Heart left ventricle (tissue), 16 donors: Measurements from ENCODE around the gene TBCK. TPM values are rescaled to one million over a fixed set of nuclear protein-coding genes. Genes with fewer than 3 reads are reported as not detected.

Experiments
- ATAC-seq, 4 donors: fragments of 200-7000 bp; cut with Tn5 transposase; one replicate each; pipeline ENCODE4 v1.9.1; 2020 to 2022; ENCODE audit warnings: moderate library complexity in 4 of 4, mild to moderate bottlenecking in 3 of 4, moderate number of reproducible peaks in 1 of 4
- DNase-seq, 5 donors: peaks; one replicate each; pipeline ENCODE4 v3.0.0-alpha.2; 2020
- H3K27ac ChIP-seq, 12 donors: fragments of 200-600 bp; sonication (generic) in 4 of 12; one replicate each; pipeline versions ENCODE4 v1.5.0 to v1.8.0; 2016 to 2022; ENCODE audit warnings: mild to moderate bottlenecking in 2 of 12
- H3K27me3 ChIP-seq, 9 donors: fragments of 200-600 bp; sonication (generic) in 2 of 9; one replicate each; pipeline versions ENCODE4 v1.5.1 to v1.8.0; 2016 to 2022; ENCODE audit warnings: mild to moderate bottlenecking in 3 of 9
- H3K36me3 ChIP-seq, 9 donors: fragments of 200-600 bp; sonication (generic) in 2 of 9; one replicate each; pipeline versions ENCODE4 v1.5.0 to v1.8.0; 2018 to 2022; ENCODE audit warnings: mild to moderate bottlenecking in 2 of 9
- H3K4me1 ChIP-seq, 12 donors: fragments of 200-600 bp; sonication (generic) in 4 of 12; one replicate each; pipeline versions ENCODE4 v1.5.0 to v1.8.0; 2016 to 2022; ENCODE audit warnings: mild to moderate bottlenecking in 3 of 12
- H3K4me3 ChIP-seq, 12 donors: fragments of 200-600 bp; sonication (generic) in 4 of 12; one replicate each; pipeline versions ENCODE4 v1.5.0 to v1.8.0; 2017 to 2022; ENCODE audit warnings: mild to moderate bottlenecking in 9 of 12, moderate library complexity in 4 of 12
- H3K9me3 ChIP-seq, 12 donors: fragments of 200-600 bp; sonication (generic) in 4 of 12; one replicate each; pipeline versions ENCODE4 v1.5.0 to v1.8.0; 2016 to 2022; ENCODE audit warnings: mild to moderate bottlenecking in 1 of 12
- POLR2A ChIP-seq, 2 donors: fragments of 450-650 bp; IDR thresholded peaks; one replicate each; pipeline ENCODE4 v1.6.1; 2017; ENCODE audit warnings: antibody characterized with exemption in 2 of 2, mild to moderate bottlenecking in 2 of 2, moderate library complexity in 2 of 2
- WGBS, 4 donors: extraction: QIAGEN DNeasy Blood & Tissue Kit in 2 of 4; methylation state at CpG; one replicate each; pipeline versions ENCODE4 v1.1.5 to v1.1.7; 2013 to 2018; 5-methylcytosine and 5-hydroxymethylcytosine counted together
- intact Hi-C, 10 donors: fragments of 100-400 bp; cut with DNase I; formaldehyde crosslinking; loops; one replicate each; pipeline versions ENCODE4 v1.11.1 to v1.14.2; 2022
- polyA plus RNA-seq, 2 donors: library from polyadenylated mRNA; stranded (reverse); fragments of 200-250 nt; gene quantifications; one replicate each; pipeline ENCODE4 v1.2.3, GENCODE V29; 2013
- total RNA-seq, 9 donors: library from RNA; depleted of rRNA in 2 of 9; stranded (reverse); fragments of >200 nt in 2 of 9; fragmentation: NEBNext Ultra II Directional in 3 of 9; extraction: Animal tissue kit (Norgen Biotek cat#: 25700) in 3 of 9; gene quantifications; one replicate each; pipeline versions ENCODE4 v1.1.0 to v1.2.4, GENCODE V29; 2016 to 2023
- TF ChIP-seq, protein P1 (sequence below), 12 donors: fragments of 200-600 bp; sonication (generic) in 4 of 12; IDR thresholded peaks; one replicate each; pipeline versions ENCODE4 v1.5.0 to v1.8.0; 2018 to 2022; ENCODE audit warnings: antibody characterized with exemption in 12 of 12, mild to moderate bottlenecking in 5 of 12
- donor health status: ischemic (EF 13 %, LVEDD 7.1; RV severe dilation, severe dysfunction).
- donor health status: healthy with polysubstance abuse.
- donor health status: DM: no; HTN: yes; CAD: no.
- donor health status: DM: no; HTN: no; CAD: no.
- donor health status: ischemic (EF 25% LVEDD 6.9; RV normal size, moderate dysfunction).
- donor health status: ischemic (EF 25% LVEDD 5.7; RV mildly dilated, moderate dysfunction).
- donor health status: healthy.
- donor health status: DM: yes; HTN: yes; CAD: no.
- donor health status: ischemic (EF 35%, LVEDD 5.7; RV mildly dilated, moderate dysfunction).
- donor health status: nonischemic (EF 11% LVEDD 7.7; RV severe dilation, severe dysfunction).
- donor health status: DM: yes; HTN: yes; CAD: no.
- donor health status: PGD.
- donor health status: ischemic (EF 29% LVEDD 5.4; RV normal size, mild dysfunction).
- donor health status: nonischemic (EF 23%, LVEDD 6.1; RV moderate dilation, normal function).

TBCK gene
- total and polyA plus RNA-seq, 11 donors = 5.0 to 27.1 (median 14.6) TPM

DNA sequence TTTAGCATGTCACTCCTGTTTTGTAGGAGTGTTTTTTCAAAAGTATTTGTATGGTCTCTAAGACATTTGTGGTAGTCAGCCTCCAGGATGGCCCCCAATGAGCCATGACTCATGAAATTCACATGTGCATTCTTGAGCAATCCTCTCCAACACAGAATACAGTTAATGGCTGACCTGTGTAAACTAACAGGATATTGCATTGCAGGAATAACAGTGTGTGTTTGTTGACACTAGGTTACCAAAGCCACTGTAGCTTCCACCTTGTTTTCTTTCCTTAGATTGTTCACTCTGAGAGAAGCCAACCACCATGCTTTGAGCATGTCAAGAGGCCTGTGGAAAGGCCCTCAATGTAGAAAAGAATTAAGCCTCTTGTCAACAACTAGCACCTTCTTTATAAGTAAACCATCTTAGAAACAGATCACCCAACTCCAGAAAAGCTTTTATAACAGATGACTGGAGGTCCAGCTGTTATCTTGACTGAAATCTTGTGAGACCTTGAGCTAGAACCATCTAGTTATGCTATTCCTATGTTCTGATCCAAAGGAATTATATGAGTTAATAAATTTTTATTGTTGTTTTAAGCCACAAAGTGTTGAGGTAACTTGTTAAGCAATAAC is 28.5 kb downstream of the TBCK start:
- DNase-seq = no peak
- no peak overlapping the region for H3K4me3 ChIP-seq
- no peak for ATAC-seq
- no peaks in the 10 kb centered on the region for H3K27me3 ChIP-seq
- no peak overlapping the region for H3K27ac ChIP-seq
- H3K4me1 ChIP-seq = peaks cover 0 to 8% (median 0%) of the 10 kb centered on the region in 12 donors
- TF ChIP-seq, protein P1, sequence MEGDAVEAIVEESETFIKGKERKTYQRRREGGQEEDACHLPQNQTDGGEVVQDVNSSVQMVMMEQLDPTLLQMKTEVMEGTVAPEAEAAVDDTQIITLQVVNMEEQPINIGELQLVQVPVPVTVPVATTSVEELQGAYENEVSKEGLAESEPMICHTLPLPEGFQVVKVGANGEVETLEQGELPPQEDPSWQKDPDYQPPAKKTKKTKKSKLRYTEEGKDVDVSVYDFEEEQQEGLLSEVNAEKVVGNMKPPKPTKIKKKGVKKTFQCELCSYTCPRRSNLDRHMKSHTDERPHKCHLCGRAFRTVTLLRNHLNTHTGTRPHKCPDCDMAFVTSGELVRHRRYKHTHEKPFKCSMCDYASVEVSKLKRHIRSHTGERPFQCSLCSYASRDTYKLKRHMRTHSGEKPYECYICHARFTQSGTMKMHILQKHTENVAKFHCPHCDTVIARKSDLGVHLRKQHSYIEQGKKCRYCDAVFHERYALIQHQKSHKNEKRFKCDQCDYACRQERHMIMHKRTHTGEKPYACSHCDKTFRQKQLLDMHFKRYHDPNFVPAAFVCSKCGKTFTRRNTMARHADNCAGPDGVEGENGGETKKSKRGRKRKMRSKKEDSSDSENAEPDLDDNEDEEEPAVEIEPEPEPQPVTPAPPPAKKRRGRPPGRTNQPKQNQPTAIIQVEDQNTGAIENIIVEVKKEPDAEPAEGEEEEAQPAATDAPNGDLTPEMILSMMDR (IDR thresholded peaks at IDR 0.05) = no peak
- TF ChIP-seq POLR2A (IDR thresholded peaks at IDR 0.05) = no peak
- peaks cover 0 to 41% (median 31%) of the 10 kb centered on the region in 9 donors for H3K36me3 ChIP-seq
- H3K9me3 ChIP-seq = no peaks in the 10 kb centered on the region
- intact Hi-C loops = no loop called here

DNA sequence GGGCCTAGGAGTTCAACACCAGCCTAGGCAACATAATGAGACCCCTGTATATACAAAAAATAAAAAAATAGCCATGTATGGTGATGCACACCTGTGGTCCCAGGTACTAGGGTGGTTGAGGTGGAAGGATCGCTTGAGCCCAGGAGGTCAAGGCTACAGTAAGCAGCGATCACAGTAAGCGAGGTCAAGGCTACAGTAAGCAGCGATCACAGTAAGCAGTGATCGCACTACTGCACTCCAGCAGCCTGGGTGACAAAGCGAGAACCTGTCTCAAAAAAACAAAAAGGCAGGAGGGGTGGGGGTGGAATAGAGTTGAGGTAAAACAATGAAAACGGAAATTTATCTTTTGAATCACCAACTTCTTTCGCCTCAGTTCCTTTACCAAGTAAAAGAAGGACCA is 29.4 kb downstream of the TBCK start:
- Histone ChIP-seq H3K4me1 (peaks cover 0 to 9% (median 0%) of the 10 kb centered on the region in 12 donors), H3K36me3 (peaks cover 0 to 35% (median 24%) of the 10 kb centered on the region in 9 donors), H3K4me3 (no peak overlapping the region), H3K27ac (no peak overlapping the region), H3K27me3 (no peaks in the 10 kb centered on the region), H3K9me3 (no peaks in the 10 kb centered on the region)
- WGBS, 4 donors = 92 to 98% (median 96%) methylated on average over 8 of the region's 8 CpGs
- TF ChIP-seq, protein P1 (IDR thresholded peaks at IDR 0.05) = no peak
- no peak for TF ChIP-seq POLR2A (IDR thresholded peaks at IDR 0.05)
- intact Hi-C loops = no loop called here
- DNase-seq = no peak
- ATAC-seq = no peak

DNA sequence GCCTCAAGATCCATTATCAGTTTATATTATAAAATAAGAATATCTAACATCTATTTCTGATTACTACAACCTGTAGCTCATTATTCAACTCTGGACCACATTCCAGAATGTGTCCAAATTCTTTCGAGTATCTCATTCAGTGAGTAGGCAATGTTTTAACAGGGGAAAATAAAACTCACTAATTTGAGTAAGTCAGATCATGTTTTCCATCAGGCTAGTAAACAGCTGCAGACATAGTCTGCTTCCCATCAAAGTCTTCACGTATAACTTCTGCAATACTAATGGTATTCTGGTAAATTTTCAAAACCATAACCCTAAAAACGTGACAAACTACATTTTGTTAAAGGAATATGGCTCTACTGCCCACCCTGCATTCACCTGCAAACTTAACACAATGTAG is 31.8 kb downstream of the TBCK start:
- whole genome bisulfite sequencing, 4 donors = 70 to 74% (median 73%) methylated on average over 3 of the region's 3 CpGs
- Histone ChIP-seq H3K27me3 (no peaks in the 10 kb centered on the region), H3K4me3 (no peak overlapping the region), H3K4me1 (peaks cover 0 to 9% (median 0%) of the 10 kb centered on the region in 12 donors), H3K36me3 (peaks cover 0 to 16% (median 11%) of the 10 kb centered on the region in 9 donors), H3K9me3 (no peaks in the 10 kb centered on the region), H3K27ac (no peak overlapping the region)
- intact Hi-C loops = no loop called here
- DNase-seq = no peak
- no peak for ATAC-seq
- TF ChIP-seq POLR2A (IDR thresholded peaks at IDR 0.05) = no peak
- TF ChIP-seq, protein P1 (IDR thresholded peaks at IDR 0.05) = no peak

DNA sequence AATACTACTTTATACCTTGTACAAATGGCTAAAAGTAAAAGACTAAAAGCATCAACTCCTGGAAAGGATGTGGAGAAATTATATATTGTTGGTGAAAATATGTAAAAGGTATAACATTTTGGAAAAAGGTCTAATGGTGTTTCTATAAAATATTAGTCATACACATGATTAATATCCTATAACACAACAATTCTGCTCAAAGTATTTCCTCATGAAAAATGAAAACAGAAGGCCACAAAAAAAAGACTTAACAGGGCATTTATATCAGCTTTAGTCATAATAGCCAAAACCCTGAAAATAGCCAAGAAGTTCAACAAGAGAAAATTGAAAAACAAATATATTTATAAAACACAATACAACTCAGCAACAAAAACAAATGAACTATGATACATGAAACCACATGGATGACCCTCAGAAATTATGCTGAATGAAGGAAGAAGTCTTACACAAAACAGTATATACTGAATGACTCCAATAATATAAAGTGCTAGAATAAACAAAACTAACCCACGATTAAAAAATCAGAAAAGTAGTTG is 38.8 kb downstream of the TBCK start:
- 76 to 87% (median 82%) methylated on average over 1 of the region's 1 CpG for WGBS, 4 donors
- DNase-seq = no peak

More for the DNA sequence above, 38.8 kb downstream of the TBCK start:
- Histone ChIP-seq H3K4me3 (no peak overlapping the region), H3K27ac (no peak overlapping the region), H3K4me1 (no peaks in the 10 kb centered on the region), H3K27me3 (no peaks in the 10 kb centered on the region), H3K36me3 (peaks cover 0 to 4% (median 0%) of the 10 kb centered on the region in 9 donors), H3K9me3 (no peaks in the 10 kb centered on the region)
- no peak for ATAC-seq
- intact Hi-C loops = no loop called here
- TF ChIP-seq, protein P1 (IDR thresholded peaks at IDR 0.05) = no peak
- TF ChIP-seq POLR2A (IDR thresholded peaks at IDR 0.05) = no peak
